GM18502 (cell line): Measurements from ENCODE around the gene MAPK6.

ENCODE experiments used
- ATAC-seq: cut with Tn5 transposase; IDR thresholded peaks from one replicate; pipeline ENCODE4 v1.9.1; 2021; ENCODE audit warnings: mild to moderate bottlenecking; ENCODE audit not compliant: unreplicated experiment, poor library complexity

The MAPK6 gene

DNA sequence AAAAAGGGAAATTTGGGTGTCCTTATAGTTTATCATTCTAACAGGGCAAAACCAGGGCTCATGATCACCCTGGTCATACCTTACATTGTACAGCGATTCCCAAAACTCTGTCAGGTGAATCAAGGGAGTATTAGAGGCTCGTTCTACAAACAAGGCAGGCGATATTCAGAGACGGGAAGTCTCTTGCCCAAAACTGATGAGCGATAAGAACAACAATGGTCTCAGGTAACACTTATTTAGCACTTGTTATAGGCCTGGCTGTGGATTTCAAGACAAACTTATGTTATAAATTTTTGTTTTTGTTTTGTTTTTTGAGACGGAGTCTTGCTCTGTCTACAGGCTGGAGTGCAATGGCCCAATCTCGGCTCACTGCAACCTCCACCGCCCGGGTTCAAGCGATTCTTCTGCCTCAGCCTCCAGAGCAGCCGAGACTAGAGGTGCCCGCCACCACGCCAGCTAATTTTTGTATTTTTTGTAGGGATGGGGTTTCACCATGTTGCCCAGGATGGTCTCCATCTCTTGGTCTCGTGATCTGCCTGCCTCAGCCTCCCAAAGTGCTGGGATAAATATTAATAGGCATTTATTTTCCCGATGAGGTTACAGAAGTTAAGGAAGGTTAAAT lies 80.7 kb downstream of the MAPK6 start:
- no peak for ATAC-seq

DNA sequence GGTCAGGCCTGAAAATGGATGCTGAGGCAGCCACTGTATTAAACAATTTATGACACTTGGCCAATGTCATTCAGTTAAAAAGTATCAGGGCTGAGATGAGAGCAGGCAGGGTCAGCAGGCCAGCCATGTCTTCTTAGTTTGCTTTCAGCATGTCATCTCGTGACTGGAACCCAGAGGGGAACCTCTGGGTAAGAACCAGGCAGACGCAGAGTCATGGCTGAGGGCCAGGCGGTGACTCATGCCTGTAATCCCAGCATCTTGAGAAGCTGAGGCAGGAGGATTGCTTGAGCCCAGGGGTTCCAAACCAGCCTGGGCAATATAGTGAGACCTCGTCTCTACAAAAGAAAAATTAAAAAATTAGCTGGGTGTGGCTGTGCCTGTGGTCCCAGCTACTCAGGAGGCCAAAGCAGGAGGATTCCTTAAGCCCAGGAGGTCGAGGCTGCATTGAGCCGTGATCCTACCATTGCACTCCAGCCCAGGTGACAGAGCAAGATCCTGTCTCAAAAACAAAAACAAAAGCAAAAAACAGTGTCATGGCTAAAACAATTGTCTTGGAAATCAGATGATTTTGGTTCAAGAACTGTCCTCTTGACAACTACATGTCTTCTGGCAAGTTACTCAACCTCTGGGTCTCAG lies 81.9 kb downstream of the MAPK6 start:
- no peak for ATAC-seq

DNA sequence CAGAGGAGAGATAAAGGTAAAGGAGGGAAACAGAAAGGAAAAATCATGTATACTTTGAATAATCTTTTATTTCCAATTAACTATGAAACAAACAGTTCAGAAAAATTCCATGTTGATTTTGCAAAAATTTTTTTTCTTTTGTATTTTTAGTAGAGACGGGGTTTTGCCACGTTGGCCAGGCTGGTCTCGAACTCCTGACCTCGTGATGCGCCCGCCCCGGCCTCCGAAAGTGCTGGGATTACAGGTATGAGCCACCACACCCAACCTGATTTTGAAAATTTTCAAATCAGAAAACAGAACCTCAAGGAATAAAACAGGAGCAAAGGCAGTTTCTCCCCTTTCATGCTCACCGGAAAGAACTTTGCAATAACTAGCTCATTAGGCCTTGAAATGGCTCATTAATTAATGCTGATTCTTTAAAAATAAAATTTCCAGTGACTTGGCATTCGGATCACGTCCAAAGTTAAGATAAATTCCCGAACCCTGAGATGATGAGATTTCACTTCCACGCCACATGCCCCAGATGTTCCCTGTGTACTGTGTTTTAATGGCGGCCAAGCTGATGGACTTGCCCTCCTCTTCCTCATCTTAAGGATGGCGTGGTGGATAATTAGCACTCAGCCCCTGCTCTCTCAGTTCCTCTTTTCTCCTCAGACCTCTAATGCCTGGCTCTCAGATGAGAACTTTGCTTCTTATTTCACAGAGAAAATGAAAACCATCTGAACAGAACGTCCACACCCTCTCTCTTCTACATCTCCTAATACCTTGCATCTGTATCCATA lies 82.7 kb downstream of the MAPK6 start:
- no peak for ATAC-seq

DNA sequence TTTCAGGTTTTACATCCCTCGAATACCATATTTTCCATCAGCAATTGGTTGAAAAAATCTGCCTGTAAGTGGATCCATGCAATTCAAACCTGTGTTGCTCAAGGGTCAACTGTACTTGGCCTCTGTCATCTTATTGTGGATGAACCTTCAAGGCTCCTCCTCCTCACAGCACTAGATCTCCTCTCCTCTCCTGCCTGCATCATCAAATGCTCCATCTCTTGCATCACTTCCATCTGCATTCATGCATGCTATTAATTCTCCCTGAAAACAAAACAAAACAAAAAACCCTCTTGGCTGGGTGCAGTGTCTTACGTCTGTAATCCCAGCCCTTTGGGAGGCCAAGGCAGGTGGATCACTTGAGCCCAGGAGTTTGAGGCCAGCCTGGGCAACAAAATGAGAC lies 83.4 kb downstream of the MAPK6 start:
- no peak for ATAC-seq

DNA sequence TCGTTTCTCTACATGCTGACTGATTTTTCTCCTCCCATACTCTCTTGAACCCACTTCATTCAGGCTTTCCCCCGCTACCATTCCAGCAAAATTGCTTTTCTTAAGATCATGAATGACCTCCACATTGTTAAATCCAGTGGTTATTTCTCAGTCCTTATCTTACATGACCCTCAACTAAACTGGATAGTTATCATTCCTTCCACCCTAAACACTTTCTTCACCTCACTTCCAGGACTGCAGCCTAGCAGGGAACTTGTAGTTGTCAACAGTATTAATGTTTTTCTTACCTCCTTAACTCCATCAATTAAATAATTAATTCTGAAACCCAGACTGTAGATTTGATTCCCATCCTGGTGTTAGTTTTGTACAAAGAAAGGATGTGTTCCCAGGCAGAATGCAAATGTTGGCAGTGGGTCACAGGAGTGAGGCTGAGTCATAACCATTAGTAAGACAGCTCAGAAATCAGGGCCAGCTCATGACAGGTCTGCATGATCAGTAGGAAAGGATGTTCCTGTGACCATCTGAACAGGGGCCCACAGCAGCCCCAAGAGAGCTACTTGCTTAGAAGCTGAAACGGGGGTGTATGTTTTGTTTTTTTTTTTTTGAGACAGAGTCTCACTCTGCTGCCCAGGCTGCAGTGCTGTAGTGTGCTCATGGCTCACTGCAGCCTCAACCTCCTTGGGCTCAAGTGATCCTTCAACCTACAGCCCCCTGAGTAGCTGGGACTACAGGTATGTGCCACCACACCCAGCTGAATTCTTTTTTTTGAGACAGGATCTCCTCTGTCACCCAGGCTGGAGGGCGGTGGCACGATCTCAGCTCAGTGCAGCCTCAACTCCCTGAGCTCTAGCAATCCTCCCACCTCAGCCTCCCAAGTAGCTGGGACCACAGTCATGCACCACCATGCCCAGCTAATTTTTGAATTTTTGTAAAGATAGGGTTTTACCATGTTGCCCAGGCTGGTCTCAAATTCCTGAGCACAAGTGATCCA lies 84.5 kb downstream of the MAPK6 start:
- peak; percentile 82 for ATAC-seq

DNA sequence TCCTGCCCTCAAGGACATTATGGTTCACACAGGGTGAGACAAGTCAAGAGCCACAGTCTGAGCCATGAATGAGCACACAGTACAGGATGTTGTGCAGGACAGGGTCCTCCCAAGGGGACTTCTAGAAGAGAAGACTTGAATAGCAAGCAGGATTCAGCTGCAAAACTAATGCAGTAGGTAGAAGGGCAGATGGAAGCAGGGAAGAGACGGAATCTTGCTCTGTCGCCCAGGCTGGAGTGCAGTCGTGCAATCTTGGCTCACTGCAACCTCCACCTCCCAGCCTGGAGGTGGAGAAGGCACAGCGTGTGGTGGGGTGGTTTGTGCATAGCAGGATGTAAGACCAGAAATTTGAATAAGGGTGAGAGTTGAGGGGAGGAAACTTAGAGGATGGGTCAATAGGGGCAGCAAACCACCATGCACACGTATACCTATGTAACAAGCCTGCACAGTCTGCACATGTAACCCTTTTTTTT lies 85.5 kb downstream of the MAPK6 start:
- peak; percentile 51 for ATAC-seq

DNA sequence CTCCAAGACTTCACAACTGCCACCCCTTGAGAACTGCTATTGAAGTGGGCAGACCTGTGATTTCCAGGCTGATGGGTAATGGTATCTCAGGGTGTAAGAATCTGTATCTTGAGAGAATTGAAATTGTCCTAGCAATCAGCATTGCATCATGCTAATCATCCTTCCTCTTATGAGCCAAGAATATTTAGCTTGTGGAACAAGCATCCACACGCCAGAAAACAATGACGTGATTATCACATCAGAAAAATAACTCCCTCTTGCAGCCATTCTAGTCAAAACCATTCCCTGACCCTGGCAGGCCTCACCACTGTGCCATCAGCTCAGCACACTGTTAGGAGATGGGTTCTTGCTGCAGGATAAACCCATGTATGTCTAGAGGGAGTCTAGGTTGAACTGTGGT lies 86.8 kb downstream of the MAPK6 start:
- no peak for ATAC-seq

DNA sequence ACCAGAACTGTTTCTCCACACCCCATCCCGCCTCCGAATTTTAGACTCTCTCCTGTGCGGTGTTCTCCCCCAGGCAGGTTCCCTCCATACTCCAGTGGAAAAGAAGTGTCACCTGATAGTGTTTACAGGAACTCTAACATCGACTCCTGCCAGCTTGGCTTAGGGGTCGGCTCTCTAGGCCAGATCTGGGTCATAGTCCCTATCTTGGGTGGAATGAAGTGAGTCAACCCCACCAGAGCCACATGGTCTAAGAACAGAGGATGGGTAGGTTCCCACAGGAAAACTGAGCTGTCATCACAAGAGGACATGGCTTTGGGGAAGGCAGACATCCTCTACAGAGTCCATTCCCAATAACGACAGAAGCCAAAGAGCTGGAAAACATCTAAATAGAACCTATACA lies 87.6 kb downstream of the MAPK6 start:
- ATAC-seq = no peak

DNA sequence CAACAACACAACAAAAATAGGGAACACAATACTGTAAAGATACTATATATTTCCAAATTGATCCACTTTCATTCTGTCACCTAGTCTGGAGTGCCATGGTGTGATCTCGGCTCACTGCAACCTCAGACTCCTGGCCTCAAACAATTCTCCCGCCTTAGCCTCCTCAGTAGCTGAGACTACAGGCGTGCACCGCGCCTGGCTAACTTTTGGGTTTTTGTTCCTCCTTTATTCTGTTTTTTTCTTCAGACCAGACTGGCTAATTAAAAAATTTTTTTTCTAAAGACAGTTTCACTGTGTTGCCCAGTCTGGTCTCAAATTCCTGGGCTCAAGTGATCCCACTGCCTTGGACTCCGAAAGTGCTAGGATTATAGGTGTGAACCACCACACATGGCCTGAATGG lies 88.2 kb downstream of the MAPK6 start:
- no peak for ATAC-seq

DNA sequence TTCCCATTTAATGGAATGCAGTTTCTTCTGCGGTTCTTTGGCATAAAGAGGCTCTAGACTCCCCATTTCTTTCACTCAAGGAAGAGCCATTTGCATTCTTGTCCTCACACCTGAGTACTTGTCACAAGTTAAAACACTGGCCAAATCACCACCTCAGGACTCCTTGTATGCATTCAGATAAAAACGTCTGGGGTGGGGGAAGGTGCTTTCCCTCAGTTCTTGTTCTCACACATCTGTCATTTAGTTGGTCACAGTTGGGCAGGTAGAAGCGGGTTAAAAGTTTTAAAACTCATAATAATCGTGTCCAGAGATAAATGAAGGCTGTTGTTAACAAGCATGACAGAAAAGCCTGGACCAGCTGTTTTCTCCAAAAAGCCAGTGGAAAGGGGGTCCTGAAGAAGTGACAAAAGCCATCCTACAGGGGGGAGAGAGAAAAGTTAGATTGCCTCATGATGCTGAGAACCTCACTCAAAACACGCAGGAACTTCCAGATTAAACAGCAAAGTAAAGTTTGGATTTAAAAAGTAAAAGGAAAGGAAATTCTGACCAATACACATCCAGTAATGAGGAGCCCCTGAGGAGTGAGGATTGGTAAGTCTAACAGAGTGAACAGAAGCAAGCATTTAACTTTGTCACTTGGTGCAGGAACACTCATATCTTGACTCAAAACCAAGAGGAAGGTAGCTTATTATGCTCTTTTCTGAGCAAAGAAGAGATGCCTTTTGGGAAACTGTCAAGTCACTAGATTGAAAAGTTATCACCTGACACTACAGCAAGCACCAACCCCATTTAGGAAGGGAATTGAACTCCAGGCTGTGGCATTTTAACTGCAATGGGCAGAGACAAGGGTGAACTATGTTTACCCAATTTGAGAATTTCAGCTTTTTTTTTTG lies 90.8 kb downstream of the MAPK6 start:
- peak; percentile 51 for ATAC-seq

DNA sequence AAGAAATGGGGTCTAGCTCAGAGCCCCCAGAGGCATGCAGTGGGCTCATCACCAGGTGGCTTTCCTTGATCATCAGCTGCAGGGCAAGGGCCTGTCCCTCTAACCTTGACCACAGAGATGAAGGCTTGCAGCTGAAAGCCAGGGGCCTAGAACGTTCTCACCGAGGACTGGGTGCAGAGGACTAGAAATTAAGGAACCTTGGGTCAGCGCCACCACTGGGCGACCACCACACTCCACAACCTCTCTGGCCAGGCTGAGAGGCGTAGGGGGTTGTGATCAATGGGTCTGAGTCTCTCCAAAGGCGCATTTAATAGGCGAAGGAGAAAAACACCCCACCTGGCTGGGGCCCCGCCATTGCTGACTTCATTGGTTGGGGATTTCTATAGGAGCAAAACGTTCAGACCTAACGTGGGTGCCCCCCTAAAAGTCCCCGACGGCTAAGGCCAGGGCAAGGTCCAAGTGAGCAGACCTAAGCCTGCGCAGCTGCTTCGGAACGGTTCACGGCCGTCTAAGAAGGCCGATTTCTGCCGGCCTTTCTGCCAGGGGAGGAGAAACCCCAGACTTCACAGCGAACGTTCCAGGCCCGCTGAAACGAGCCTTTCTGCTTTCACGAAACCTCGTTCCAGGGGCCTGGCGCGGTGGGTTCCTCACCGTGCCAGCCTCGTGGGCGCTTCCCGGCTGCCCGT lies 92.6 kb downstream of the MAPK6 start:
- no peak for ATAC-seq

DNA sequence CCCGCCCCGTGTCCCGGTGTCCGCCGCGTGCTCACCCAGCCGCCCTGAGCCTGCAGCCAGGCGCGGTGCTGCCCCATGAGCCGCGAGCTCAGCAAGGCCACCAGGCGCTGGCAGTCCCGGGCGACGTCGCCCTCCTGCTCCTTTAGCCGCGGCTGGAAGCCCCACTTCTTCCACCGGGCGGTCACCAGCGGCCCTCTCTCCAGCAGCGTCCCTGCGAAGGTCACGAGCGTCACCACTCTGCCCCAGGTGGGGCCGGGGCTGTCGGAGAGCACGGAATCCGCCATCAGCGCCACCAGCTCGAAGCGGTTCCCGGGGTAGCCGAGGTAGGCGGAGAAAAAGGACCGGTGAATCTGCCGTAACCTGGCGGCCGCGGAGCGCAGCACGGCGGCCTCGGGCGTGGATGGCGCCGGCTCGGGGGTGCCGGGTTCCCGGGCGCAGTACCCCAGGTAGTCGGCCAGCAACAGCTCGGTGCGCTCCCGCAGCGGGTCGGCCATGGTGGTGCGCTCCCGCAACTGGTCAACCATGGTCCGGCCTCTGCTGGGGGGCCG lies 93.3 kb downstream of the MAPK6 start:
- peak; percentile 51 for ATAC-seq

DNA sequence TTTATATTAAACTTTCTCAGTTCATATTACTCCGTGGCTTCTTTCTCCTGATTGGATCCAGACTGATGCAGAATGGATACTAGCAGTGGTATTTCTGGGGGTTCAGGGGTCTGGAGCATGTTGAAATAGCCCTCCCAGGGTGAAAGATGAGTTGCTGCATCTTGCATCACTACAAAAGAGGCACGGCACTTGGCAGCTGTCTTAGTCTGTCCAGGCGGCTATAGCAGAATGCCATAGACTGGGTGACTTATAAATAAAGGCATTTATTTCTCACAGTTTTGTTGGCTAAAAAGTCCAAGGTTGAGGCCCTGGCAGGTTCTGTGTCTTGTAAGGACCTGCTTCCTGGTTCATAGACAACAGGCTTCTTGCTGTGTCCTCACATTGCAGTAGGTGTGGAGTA lies 94.2 kb downstream of the MAPK6 start:
- no peak for ATAC-seq

DNA sequence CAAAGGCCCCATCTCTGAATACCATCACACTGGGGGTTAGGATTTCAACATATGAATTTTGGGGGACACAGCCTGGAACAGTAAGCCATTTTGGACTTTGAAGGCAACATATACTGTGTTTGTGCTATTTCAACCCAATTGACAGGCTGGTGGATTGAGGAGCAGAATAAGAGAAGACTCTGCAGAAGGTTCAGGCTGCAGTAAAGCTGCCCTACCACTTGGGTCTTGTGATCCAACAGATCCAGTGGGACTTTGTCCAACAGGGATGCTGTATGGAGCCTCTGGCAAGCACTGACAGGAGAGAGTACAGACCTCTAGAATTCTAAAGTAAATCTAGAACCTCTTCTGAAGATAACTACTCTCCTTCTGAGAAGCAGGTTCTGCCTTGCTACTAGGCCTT lies 94.7 kb downstream of the MAPK6 start:
- ATAC-seq = no peak

DNA sequence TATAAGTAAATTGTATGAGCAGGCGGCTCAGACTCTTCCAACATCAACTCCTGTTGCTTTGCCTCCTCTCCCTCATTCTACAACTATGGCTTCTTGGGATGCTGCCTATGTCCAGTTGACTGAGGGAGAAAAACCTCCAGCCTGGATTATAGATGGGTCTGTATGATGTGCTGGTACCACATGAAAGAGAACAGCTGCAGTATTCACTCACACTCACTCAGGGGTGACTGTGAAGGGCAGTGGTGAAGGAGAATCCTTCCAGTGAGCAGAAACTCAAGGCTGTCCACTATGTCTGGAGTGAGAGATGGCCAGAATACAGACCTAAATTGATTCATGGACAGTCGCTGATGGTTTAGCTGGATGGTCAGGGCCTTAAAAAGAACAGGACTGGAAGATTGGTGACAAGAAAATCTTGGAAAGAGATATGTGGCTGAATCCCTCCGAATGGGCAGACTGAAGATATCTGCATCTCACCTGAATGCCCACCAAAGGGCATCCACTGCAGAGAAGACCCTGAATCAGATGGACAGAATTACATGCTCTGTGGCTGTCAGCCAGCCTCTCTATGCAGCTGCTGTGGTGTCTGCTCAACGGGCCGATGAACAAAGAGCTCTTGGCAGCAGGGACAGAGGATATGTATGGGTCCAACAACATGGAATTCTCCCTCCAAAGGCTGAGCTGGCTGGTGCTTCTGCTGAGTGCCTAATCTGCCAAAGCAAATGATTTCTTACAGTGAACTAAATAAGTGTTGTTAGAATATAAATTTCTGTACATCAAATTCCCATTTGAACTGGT lies 95.4 kb downstream of the MAPK6 start:
- no peak for ATAC-seq

DNA sequence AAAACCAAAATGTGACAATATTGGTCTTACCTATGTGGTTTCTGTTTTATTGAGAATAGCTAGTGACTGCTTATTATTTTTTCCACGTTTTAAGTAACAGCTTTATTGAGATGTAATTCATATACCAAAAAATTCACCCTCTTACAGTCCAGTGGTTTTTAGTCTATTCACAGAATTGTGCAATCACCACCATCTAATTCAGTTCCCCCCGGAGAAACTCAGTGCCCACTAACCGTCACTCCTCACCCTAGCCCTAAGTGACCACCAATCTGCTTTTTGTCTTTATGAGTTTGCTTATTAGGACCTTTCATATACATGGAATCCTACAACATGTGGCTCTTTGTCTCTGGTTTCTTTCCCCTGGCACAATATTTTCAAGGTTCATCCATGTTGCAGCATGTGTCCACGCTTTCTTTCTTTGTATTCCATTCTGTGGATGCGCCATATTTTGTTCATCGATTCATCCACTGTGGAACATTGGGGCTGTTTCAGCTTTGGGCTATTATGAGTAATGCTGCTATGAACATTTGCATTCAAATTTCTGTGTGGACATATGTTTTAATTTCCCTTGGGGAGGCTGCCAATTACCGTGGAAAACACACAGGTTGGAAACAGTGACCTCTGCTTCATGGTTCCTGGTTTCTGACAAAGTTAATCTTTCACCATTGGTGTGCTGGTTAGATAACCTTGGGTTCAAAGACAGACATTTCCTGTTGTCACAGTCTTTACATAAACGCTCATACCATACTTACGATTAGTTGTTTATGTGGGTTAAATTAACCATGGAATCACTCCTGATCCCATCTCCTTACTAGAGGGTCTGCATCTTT lies 96.8 kb downstream of the MAPK6 start:
- ATAC-seq = no peak
